CD14-positive monocyte (primary cell): ENCODE data around the gene CIART. TPM values are rescaled to one million over a fixed set of nuclear protein-coding genes. Genes with fewer than 3 reads are reported as not detected.

Source experiments
- DNase-seq, 3 donors: peaks; one replicate each; pipeline ENCODE4 v3.0.0-alpha.2; 2011 to 2022
- H2AFZ ChIP-seq: 2 replicates; pipeline ENCODE4 v1.6.0; 2012; ENCODE audit warnings: mild to moderate bottlenecking, low read depth, low read length, inconsistent platforms; ENCODE audit not compliant: insufficient read depth, poor library complexity, severe bottlenecking
- H3K27ac ChIP-seq, 2 donors: 1 replicate in 1 of 2; 2 replicates in 1 of 2; pipeline ENCODE4 v1.5.1; 2012 to 2013; ENCODE audit warnings: low read length in 2 of 2, control low read depth in 1 of 2, inconsistent platforms in 1 of 2, low read depth in 1 of 2, mild to moderate bottlenecking in 1 of 2
- H3K27me3 ChIP-seq, 2 donors: one replicate each; pipeline versions ENCODE4 v1.6.0 to v1.6.1; 2011 to 2013; ENCODE audit warnings: low read length in 2 of 2; ENCODE audit not compliant: control insufficient read depth in 2 of 2, insufficient read depth in 2 of 2
- H3K36me3 ChIP-seq, 2 donors: replicated peaks in 1 of 2; 1 replicate in 1 of 2; 2 replicates in 1 of 2; pipeline versions ENCODE4 v1.5.1 to v1.6.1; 2012 to 2013; ENCODE audit warnings: low read length in 2 of 2, control low read depth in 1 of 2, inconsistent platforms in 1 of 2, mild to moderate bottlenecking in 1 of 2; ENCODE audit not compliant: insufficient read depth in 2 of 2, control insufficient read depth in 1 of 2
- H3K4me1 ChIP-seq, 2 donors: 1 replicate in 1 of 2; 2 replicates in 1 of 2; pipeline versions ENCODE4 v1.5.1 to v1.6.1; 2012 to 2013; ENCODE audit warnings: low read length in 2 of 2, control low read depth in 1 of 2, inconsistent platforms in 1 of 2, mild to moderate bottlenecking in 1 of 2, moderate library complexity in 1 of 2; ENCODE audit not compliant: insufficient read depth in 2 of 2, control insufficient read depth in 1 of 2
- H3K4me2 ChIP-seq: replicated peaks from 2 replicates; pipeline ENCODE3; 2012; ENCODE audit warnings: low read length, moderate library complexity, mild to moderate bottlenecking; ENCODE audit not compliant: poor library complexity, severe bottlenecking; ENCODE audit errors: extremely low read depth
- H3K4me3 ChIP-seq, 3 experiments: fragments of 200-600 bp in 1 of 3; sonication (generic) in 1 of 3; replicated peaks in 1 of 3; 1 replicate in 2 of 3; 2 replicates in 1 of 3; pipeline ENCODE4 v1.5.1; 2011 to 2013; ENCODE audit warnings: low read length in 3 of 3, mild to moderate bottlenecking in 3 of 3, control low read depth in 2 of 3, low read depth in 2 of 3, inconsistent platforms in 1 of 3, moderate library complexity in 1 of 3
- H3K79me2 ChIP-seq: 2 replicates; pipeline ENCODE4 v1.6.0; 2012; ENCODE audit warnings: mild to moderate bottlenecking, control low read depth, inconsistent platforms, low read length, moderate library complexity; ENCODE audit not compliant: insufficient read depth
- H3K9ac ChIP-seq: 2 replicates; pipeline ENCODE4 v1.6.0; 2017; ENCODE audit warnings: low read length, mild to moderate bottlenecking; ENCODE audit not compliant: insufficient read depth, poor library complexity, severe bottlenecking
- H3K9me3 ChIP-seq, 2 donors: replicated peaks in 1 of 2; 1 replicate in 1 of 2; 2 replicates in 1 of 2; pipeline versions ENCODE4 v1.5.1 to v1.6.1; 2012 to 2013; ENCODE audit warnings: low read length in 2 of 2, control low read depth in 1 of 2; ENCODE audit not compliant: control insufficient read depth in 1 of 2, insufficient read depth in 1 of 2
- H4K20me1 ChIP-seq: 2 replicates; pipeline ENCODE4 v1.6.0; 2012; ENCODE audit warnings: mild to moderate bottlenecking, low read length, control low read depth, moderate library complexity; ENCODE audit not compliant: insufficient read depth
- H3K27ac Mint-ChIP-seq, 7 donors: one replicate each; pipeline ENCODE4 v1.8.0; 2020; ENCODE audit warnings: mild to moderate bottlenecking in 7 of 7, mixed read lengths in 7 of 7, moderate library complexity in 6 of 7, inconsistent platforms in 2 of 7
- H3K27me3 Mint-ChIP-seq, 3 donors: one replicate each; pipeline ENCODE4 v1.8.0; 2021 to 2022; ENCODE audit warnings: low read depth in 3 of 3, mild to moderate bottlenecking in 3 of 3, mixed read lengths in 3 of 3, moderate library complexity in 3 of 3, inconsistent platforms in 1 of 3
- H3K36me3 Mint-ChIP-seq, 2 donors: one replicate each; pipeline ENCODE4 v1.8.0; 2020; ENCODE audit warnings: mixed read lengths in 2 of 2, inconsistent platforms in 1 of 2, mild to moderate bottlenecking in 1 of 2
- H3K4me1 Mint-ChIP-seq: one replicate; pipeline ENCODE4 v1.8.0; 2020; ENCODE audit warnings: mild to moderate bottlenecking, mixed read lengths
- H3K4me3 Mint-ChIP-seq, 2 donors: one replicate each; pipeline ENCODE4 v1.8.0; 2020; ENCODE audit warnings: mild to moderate bottlenecking in 2 of 2, mixed read lengths in 2 of 2, moderate library complexity in 1 of 2
- H3K9me3 Mint-ChIP-seq, 7 donors: one replicate each; pipeline ENCODE4 v1.8.0; 2020 to 2022; ENCODE audit warnings: mixed read lengths in 7 of 7, mild to moderate bottlenecking in 6 of 7, moderate library complexity in 6 of 7, inconsistent platforms in 2 of 7
- WGBS: methylation state at CpG from one replicate; pipeline ENCODE4 v1.1.5; 2013; ENCODE audit warnings: missing lambda C conversion rate; ENCODE audit not compliant: insufficient coverage; 5-methylcytosine and 5-hydroxymethylcytosine counted together
- intact Hi-C, 2 donors: fragments of 100-400 bp; cut with micrococcal nuclease; formaldehyde crosslinking; loops; one replicate each; pipeline versions ENCODE4 v1.15.0 to v1.15.1; 2023
- polyA plus RNA-seq, 3 donors: library from polyadenylated mRNA; depleted of rRNA in 1 of 3; unstranded in 2 of 3; stranded (reverse) in 1 of 3; fragments of 300-500 nt in 2 of 3; fragments of >200 nt in 1 of 3; fragmentation: Illumina TruSeq in 2 of 3; gene quantifications; 1 replicate in 2 of 3; 2 replicates in 1 of 3; pipeline ENCODE4 v1.2.3, GENCODE V29; 2012 to 2021
- TF ChIP-seq, protein P1 (sequence below): fragments of 200-600 bp; IDR thresholded peaks from one replicate; pipeline ENCODE4 v1.8.0; 2022; ENCODE audit warnings: antibody characterized with exemption, mild to moderate bottlenecking

The CIART gene
- polyA plus RNA-seq, 3 donors, result 0.61 TPM; not detected in 2

DNA sequence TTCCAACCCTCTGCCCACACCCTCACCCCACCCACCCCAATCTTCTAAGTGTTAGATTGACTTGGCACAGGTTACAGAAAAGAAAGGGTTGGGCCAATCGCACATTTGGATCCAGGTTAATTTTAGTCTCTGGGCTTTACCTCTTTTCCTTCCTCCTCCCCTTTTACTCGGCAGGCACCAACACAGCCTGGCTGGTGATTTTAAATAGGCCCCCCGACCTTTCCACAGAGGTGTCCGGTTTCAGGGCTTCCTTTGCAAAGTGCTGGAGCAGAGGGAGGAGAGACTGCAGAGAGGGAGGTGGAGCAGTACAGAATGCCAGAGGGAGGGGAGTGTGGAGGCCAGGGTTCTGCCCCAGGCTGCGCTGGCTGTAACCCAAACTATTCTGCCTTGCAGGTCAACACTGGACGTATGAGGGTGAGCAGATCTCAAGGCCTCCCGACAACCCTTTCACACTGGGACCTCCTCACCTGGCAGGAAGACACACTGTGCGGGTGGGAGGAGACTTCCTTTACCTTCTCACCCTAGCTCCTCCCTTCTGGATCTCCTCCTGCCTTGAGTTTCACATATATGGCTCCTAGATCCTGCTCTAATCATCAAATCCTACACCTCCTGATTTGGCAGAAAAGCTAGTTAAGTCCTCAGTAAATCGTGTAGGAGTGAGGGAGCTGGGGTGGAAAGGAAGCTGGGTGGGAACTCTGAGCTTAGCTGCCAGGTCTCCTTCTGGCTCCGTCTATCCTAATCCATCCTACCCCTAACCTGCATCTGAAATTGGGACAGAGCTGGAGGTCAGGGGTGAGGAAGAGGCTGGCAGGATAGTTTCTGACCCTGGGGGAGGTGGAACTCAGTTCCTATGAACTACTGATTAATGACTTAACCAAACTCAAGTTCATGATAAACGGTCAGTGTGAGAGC lies 22.3 kb upstream of the CIART start:
- Histone ChIP-seq H3K27me3 (peaks cover 38 to 44% of the 10 kb centered on the region in 2 donors), H3K4me3 (no peak overlapping the region), H2AFZ (no peak overlapping the region), H3K4me2 (no peak overlapping the region), H3K9ac (no peak overlapping the region), H3K36me3 (peaks cover 7 to 8% of the 10 kb centered on the region in 2 donors), H3K27ac (no peak overlapping the region), H3K9me3 (no peaks in the 10 kb centered on the region), H4K20me1 (no peaks in the 10 kb centered on the region), H3K79me2 (no peaks in the 10 kb centered on the region), H3K4me1 (peaks cover 14 to 15% of the 10 kb centered on the region in 2 donors)
- Mint-ChIP-seq H3K27ac (no peak overlapping the region), H3K4me3 (peak overlapping the region in 1 of 2 donors; percentile 19), H3K4me1 (peaks cover 24% of the 10 kb centered on the region), H3K36me3 (peaks cover 10 to 13% of the 10 kb centered on the region in 2 donors), H3K27me3 (peaks cover 42 to 51% (median 48%) of the 10 kb centered on the region in 3 donors), H3K9me3 (peaks cover 0 to 9% (median 2%) of the 10 kb centered on the region in 7 donors)
- intact Hi-C loops, result loop anchor here (10.0 kb wide), 2 partner anchors 45 to 295 kb away; no protein-coding TSS in a partner anchor
- TF ChIP-seq, protein P1, sequence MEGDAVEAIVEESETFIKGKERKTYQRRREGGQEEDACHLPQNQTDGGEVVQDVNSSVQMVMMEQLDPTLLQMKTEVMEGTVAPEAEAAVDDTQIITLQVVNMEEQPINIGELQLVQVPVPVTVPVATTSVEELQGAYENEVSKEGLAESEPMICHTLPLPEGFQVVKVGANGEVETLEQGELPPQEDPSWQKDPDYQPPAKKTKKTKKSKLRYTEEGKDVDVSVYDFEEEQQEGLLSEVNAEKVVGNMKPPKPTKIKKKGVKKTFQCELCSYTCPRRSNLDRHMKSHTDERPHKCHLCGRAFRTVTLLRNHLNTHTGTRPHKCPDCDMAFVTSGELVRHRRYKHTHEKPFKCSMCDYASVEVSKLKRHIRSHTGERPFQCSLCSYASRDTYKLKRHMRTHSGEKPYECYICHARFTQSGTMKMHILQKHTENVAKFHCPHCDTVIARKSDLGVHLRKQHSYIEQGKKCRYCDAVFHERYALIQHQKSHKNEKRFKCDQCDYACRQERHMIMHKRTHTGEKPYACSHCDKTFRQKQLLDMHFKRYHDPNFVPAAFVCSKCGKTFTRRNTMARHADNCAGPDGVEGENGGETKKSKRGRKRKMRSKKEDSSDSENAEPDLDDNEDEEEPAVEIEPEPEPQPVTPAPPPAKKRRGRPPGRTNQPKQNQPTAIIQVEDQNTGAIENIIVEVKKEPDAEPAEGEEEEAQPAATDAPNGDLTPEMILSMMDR, result no peak
- no peak for DNase-seq
- 62% methylated on average over 3 of the region's 11 CpGs for WGBS

DNA sequence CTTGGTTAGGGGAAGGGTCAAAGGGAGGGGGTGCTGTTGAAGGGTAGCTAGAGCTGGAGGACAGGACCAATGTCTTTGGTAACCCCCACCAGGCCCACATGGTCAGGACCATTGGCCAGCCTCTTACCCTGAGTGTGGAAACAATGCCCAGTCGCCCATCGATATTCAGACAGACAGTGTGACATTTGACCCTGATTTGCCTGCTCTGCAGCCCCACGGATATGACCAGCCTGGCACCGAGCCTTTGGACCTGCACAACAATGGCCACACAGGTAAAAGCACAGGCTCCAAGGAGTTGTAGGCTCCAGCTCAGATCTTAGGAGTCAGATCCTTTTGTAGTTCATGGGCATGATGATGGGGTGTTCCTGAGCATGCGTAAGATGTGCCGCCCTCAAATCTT lies 21.0 kb upstream of the CIART start:
- Histone ChIP-seq H3K36me3 (peaks cover 20 to 22% of the 10 kb centered on the region in 2 donors), H3K4me3 (no peak overlapping the region), H3K9ac (no peak overlapping the region), H3K9me3 (no peaks in the 10 kb centered on the region), H3K4me1 (peaks cover 4 to 6% of the 10 kb centered on the region in 2 donors), H3K27me3 (peaks cover 35 to 41% of the 10 kb centered on the region in 2 donors), H2AFZ (no peak overlapping the region), H3K79me2 (peaks cover 3% of the 10 kb centered on the region), H3K27ac (no peak overlapping the region), H3K4me2 (no peak overlapping the region), H4K20me1 (no peaks in the 10 kb centered on the region)
- Mint-ChIP-seq H3K27me3 (peaks cover 39 to 46% (median 45%) of the 10 kb centered on the region in 3 donors), H3K9me3 (peaks cover 0 to 9% (median 2%) of the 10 kb centered on the region in 7 donors), H3K4me3 (no peak overlapping the region), H3K36me3 (peaks cover 24 to 26% of the 10 kb centered on the region in 2 donors), H3K4me1 (peaks cover 15% of the 10 kb centered on the region), H3K27ac (no peak overlapping the region)
- WGBS, result 92% methylated on average over 4 of the region's 6 CpGs
- intact Hi-C loops, result loop anchor here in 1 of 2 donors (10.0 kb wide), 1 partner anchor 293 kb away; no protein-coding TSS in a partner anchor
- TF ChIP-seq, protein P1, result no peak
- DNase-seq, result no peak
